Body of pancreas (tissue), 4 donors: Measurements from ENCODE around the gene SKP1.

Experiments used
- POLR2A ChIP-seq, 3 donors: fragments of 450-650 bp; IDR thresholded peaks; one replicate each; pipeline ENCODE4 v1.6.1; 2016; ENCODE audit warnings: antibody characterized with exemption in 3 of 3, mild to moderate bottlenecking in 2 of 3
- TF ChIP-seq, protein P1 (sequence below), 7 experiments: fragments of 450-650 bp in 4 of 7; fragments of 200-600 bp in 3 of 7; sonication (generic) in 3 of 7; IDR thresholded peaks; one replicate each; pipeline ENCODE4 v1.5.1; 2016 to 2019; ENCODE audit warnings: antibody characterized with exemption in 7 of 7

DNA sequence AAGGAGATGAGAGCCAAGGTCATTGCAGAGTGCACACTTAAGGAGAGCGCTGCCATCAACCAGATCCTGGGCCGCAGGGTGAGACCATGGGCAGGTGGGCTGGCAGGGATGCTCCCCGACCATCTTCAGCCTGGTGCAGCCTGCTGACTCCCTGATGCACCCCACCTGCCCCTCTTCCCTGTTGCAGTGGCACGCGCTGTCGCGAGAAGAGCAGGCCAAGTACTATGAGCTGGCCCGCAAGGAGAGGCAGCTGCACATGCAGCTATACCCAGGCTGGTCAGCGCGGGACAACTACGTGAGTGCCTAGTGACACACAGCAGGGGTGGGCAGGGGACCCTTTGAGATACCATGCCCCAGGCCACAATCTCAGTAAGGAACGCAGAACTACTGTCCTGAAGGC lies 33.9 kb downstream of the SKP1 start:
- TF ChIP-seq, protein P1, sequence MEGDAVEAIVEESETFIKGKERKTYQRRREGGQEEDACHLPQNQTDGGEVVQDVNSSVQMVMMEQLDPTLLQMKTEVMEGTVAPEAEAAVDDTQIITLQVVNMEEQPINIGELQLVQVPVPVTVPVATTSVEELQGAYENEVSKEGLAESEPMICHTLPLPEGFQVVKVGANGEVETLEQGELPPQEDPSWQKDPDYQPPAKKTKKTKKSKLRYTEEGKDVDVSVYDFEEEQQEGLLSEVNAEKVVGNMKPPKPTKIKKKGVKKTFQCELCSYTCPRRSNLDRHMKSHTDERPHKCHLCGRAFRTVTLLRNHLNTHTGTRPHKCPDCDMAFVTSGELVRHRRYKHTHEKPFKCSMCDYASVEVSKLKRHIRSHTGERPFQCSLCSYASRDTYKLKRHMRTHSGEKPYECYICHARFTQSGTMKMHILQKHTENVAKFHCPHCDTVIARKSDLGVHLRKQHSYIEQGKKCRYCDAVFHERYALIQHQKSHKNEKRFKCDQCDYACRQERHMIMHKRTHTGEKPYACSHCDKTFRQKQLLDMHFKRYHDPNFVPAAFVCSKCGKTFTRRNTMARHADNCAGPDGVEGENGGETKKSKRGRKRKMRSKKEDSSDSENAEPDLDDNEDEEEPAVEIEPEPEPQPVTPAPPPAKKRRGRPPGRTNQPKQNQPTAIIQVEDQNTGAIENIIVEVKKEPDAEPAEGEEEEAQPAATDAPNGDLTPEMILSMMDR (IDR thresholded peaks at IDR 0.05) = no peak
- no peak for TF ChIP-seq POLR2A (IDR thresholded peaks at IDR 0.05)
